Neural cell (in vitro differentiated cells): ENCODE results near the gene COPZ2.

Source experiments
- CTCF ChIP-seq: fragments of 450-650 bp; IDR thresholded peaks from 2 replicates; pipeline ENCODE4 v1.5.1; 2014; ENCODE audit warnings: antibody characterized with exemption, mild to moderate bottlenecking, moderate library complexity; ENCODE audit not compliant: poor library complexity, severe bottlenecking
- EP300 ChIP-seq: fragments of 450-650 bp; conservative IDR thresholded peaks from 2 replicates; pipeline ENCODE4 v1.6.1; 2014; ENCODE audit warnings: antibody characterized with exemption, mild to moderate bottlenecking, moderate library complexity; ENCODE audit not compliant: poor library complexity, severe bottlenecking
- EZH2 ChIP-seq: fragments of 200-600, 300-800 bp; shearing (Covaris generic), sonication (generic); IDR thresholded peaks from 2 replicates; pipeline ENCODE4 v1.6.1; 2014; ENCODE audit warnings: antibody characterized with exemption, low read length, borderline replicate concordance, mild to moderate bottlenecking; ENCODE audit not compliant: insufficient read depth, poor library complexity, severe bottlenecking
- POLR2AphosphoS5 ChIP-seq: IDR thresholded peaks from 2 replicates; pipeline ENCODE4 v1.6.1; 2012
- RAD21 ChIP-seq: fragments of 450-650 bp; conservative IDR thresholded peaks from 2 replicates; pipeline ENCODE4 v1.6.1; 2014; ENCODE audit warnings: antibody characterized with exemption, mild to moderate bottlenecking, moderate library complexity
- REST ChIP-seq: IDR thresholded peaks from 2 replicates; pipeline ENCODE4 v1.6.1; 2012; ENCODE audit warnings: borderline replicate concordance
- SMC3 ChIP-seq: fragments of 450-650 bp; conservative IDR thresholded peaks from 2 replicates; pipeline ENCODE4 v1.6.1; 2014; ENCODE audit warnings: antibody characterized with exemption, mild to moderate bottlenecking, moderate library complexity; ENCODE audit not compliant: poor library complexity
- TAF1 ChIP-seq: IDR thresholded peaks from 2 replicates; pipeline ENCODE4 v1.6.1; 2012; ENCODE audit warnings: low read depth

- TF ChIP-seq CTCF, result no peak
- no peak for TF ChIP-seq EZH2
- no peak for TF ChIP-seq RAD21
- no peak for TF ChIP-seq POLR2AphosphoS5
- no peak for TF ChIP-seq EP300
- TF ChIP-seq REST, result no peak
- no peak for TF ChIP-seq TAF1
- no peak for TF ChIP-seq SMC3
These were observed 7.1 kb downstream of the COPZ2 start for GRCh38 chr17:48030531-48030930.
